HepG2 (cell line): Measurements from ENCODE around the gene FNIP2. TPM values are rescaled to one million over a fixed set of nuclear protein-coding genes. Genes with fewer than 3 reads are reported as not detected.
A peak's percentile ranks its signal among the peaks of the same experiment; 100 is the strongest.

Experiments
- AKNA ChIP-seq: sonication (generic); formaldehyde crosslinking; IDR thresholded peaks from 2 replicates; pipeline ENCODE4 v1.4.0; 2020; ENCODE audit warnings: missing genetic modification reagents, borderline replicate concordance
- CENPX ChIP-seq: sonication (generic); formaldehyde crosslinking; IDR thresholded peaks from 2 replicates; pipeline ENCODE4 v1.9.0; 2021; ENCODE audit warnings: mild to moderate bottlenecking, missing genetic modification reagents, moderate library complexity
- GATAD1 ChIP-seq: IDR thresholded peaks from 2 replicates; pipeline ENCODE4 v1.6.1; 2016; ENCODE audit warnings: missing genetic modification reagents, missing compliant biosample characterization
- HNRNPLL ChIP-seq: fragments of 200-400 bp; formaldehyde crosslinking; IDR thresholded peaks from 2 replicates; pipeline ENCODE4 v1.6.1; 2017; ENCODE audit warnings: mild to moderate bottlenecking, low read depth, low read length; ENCODE audit not compliant: poor library complexity, severe bottlenecking
- KDM5B ChIP-seq: sonication (generic); formaldehyde crosslinking; IDR thresholded peaks from 2 replicates; pipeline ENCODE4 v1.4.0; 2020; ENCODE audit warnings: missing genetic modification reagents, mild to moderate bottlenecking, borderline replicate concordance
- PHF20 ChIP-seq: sonication (generic); formaldehyde crosslinking; IDR thresholded peaks from 2 replicates; pipeline ENCODE4 v1.5.0; 2020; ENCODE audit warnings: mild to moderate bottlenecking, missing genetic modification reagents
- POLR2AphosphoS2 ChIP-seq: IDR thresholded peaks from 2 replicates; pipeline ENCODE4 v1.6.1; 2011; ENCODE audit warnings: low read depth, low read length, improper control_type of control experiment
- POLR2AphosphoS5 ChIP-seq: IDR thresholded peaks from 2 replicates; pipeline ENCODE4 v1.6.1; 2012; ENCODE audit warnings: low read depth, low read length
- SAP130 ChIP-seq: IDR thresholded peaks from 2 replicates; pipeline ENCODE4 v1.6.1; 2016; ENCODE audit warnings: low read depth
- ZBTB42 ChIP-seq: sonication (generic); formaldehyde crosslinking; IDR thresholded peaks from 2 replicates; pipeline ENCODE4 v1.5.0; 2020; ENCODE audit warnings: mild to moderate bottlenecking, missing genetic modification reagents
- ZFP36L2 ChIP-seq: sonication (generic); formaldehyde crosslinking; IDR thresholded peaks from 2 replicates; pipeline ENCODE4 v1.4.0; 2020; ENCODE audit warnings: missing genetic modification reagents
- ZNF160 ChIP-seq: sonication (generic); formaldehyde crosslinking; IDR thresholded peaks from 2 replicates; pipeline ENCODE4 v1.8.0; 2022; ENCODE audit warnings: mild to moderate bottlenecking, inconsistent platforms, missing genetic modification reagents
- ZNF556 ChIP-seq: sonication (generic); formaldehyde crosslinking; IDR thresholded peaks from 2 replicates; pipeline ENCODE4 v1.4.0; 2020; ENCODE audit warnings: mild to moderate bottlenecking, missing genetic modification reagents, borderline replicate concordance
- ZNF646 ChIP-seq: sonication (generic); formaldehyde crosslinking; IDR thresholded peaks from 2 replicates; pipeline ENCODE4 v1.9.0; 2021; ENCODE audit warnings: mild to moderate bottlenecking, missing genetic modification reagents
- polyA plus RNA-seq, 8 experiments: library from polyadenylated mRNA; depleted of rRNA in 3 of 8; stranded (reverse) in 7 of 8; unstranded in 1 of 8; fragments of >200 nt; fragmentation: Illumina TruSeq in 4 of 8; extraction: Trizol in 4 of 8; gene quantifications; 2 replicates each; pipeline versions ENCODE4 v1.2.1 to v1.2.3, GENCODE V29; 2011 to 2016; ENCODE audit warnings: low read depth in 4 of 8, missing spikeins in 1 of 8, mixed read lengths in 1 of 8; ENCODE audit not compliant: insufficient read depth in 1 of 8
- total RNA-seq, 5 experiments: library from RNA; depleted of rRNA; stranded (reverse); fragments of >200 nt; fragmentation: Illumina TruSeq; extraction: Trizol; gene quantifications; 2 replicates each; pipeline ENCODE4 v1.2.3, GENCODE V29; 2016; ENCODE audit warnings: low read depth in 1 of 5
- TF ChIP-seq, protein P1 (sequence below): sonication (generic); formaldehyde crosslinking; IDR thresholded peaks from 2 replicates; pipeline ENCODE4 v1.5.1; 2020; ENCODE audit warnings: missing genetic modification reagents, mild to moderate bottlenecking, borderline replicate concordance
- TF ChIP-seq, protein P2 (sequence below): sonication (generic); formaldehyde crosslinking; IDR thresholded peaks from 2 replicates; pipeline ENCODE4 v1.8.0; 2022; ENCODE audit warnings: missing genetic modification reagents, mild to moderate bottlenecking, inconsistent platforms, borderline replicate concordance

FNIP2 gene
- total and polyA plus RNA-seq, 2 of the 13 experiments (the other 11 are each of a cell fraction or from before 2014, with no cell fraction given), result 15.5 to 21.0 TPM

DNA sequence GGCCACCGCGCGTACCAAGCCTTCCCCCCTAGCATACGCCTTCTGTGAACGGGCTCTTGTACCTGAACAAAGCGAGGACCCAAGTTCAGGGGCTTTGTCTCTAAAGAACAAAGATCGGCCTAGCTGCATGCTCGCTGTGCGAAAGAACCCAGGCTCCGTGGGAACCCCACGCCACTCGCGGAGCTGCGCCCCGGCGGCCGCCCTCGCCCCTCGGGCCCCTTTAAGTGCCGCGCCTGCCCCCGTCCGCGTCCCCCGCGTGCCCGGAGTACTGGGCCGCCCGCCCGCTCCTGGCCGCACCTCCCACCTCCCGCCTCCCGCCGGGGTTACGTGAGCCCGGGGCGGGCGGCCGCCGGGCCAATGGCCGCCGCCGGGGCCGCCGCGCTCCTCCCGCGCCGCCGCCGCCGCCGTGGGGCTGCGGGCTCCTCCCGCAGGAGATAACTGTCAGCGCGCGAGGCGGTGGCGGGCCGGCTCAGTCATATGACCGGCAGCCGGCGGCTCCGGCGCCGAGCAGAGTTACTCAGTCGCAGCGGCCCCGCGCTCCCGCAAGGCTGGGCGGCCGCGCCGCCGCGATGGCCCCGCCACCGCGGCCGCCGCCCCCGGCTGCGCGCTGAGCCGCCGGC, at the start of gene FNIP2 (continued):
- TF ChIP-seq ZNF646 (CRISPR knock-in tag), result peak; percentile 25; the same call in 1 of the 2 replicates
- TF ChIP-seq ZFP36L2 (CRISPR knock-in tag), result no peak
- no peak for TF ChIP-seq ZBTB42 (CRISPR knock-in tag)
- TF ChIP-seq, protein P1, sequence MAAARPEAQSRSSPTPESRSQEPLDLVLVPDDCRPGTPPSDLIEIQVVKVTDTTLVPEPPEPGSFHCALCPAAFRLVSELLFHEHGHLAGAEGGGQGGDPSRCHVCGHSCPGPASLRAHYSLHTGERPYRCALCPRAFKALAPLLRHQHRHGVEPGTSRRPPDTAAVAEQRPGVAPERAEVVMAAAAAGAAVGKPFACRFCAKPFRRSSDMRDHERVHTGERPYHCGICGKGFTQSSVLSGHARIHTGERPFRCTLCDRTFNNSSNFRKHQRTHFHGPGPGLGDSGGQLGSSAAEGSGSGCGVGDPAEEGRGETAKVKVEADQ (CRISPR knock-in tag), result no peak
- TF ChIP-seq, protein P2, sequence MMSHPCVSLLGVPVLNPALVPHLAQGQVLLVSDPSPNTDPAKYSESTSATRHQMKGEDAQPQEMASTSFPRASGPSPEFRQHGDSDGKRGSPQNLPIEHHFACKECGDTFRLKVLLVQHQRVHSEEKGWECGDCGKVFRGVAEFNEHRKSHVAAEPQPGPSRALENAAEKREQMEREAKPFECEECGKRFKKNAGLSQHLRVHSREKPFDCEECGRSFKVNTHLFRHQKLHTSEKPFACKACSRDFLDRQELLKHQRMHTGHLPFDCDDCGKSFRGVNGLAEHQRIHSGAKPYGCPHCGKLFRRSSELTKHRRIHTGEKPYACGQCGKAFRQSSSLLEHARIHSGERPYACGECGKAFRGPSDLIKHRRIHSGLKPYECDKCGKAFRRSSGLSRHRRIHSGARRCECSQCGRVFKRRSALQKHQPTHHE (CRISPR knock-in tag), result no peak
- TF ChIP-seq KDM5B (CRISPR knock-in tag), result peak; percentile 73; the same call in 1 of the 2 replicates
- peak; percentile 65 for TF ChIP-seq HNRNPLL
- TF ChIP-seq ZNF556 (CRISPR knock-in tag), result no peak
- TF ChIP-seq CENPX (CRISPR knock-in tag), result no peak
- peak; percentile 54; the same call in 1 of the 2 replicates for TF ChIP-seq ZNF160 (CRISPR knock-in tag)
- TF ChIP-seq GATAD1 (CRISPR knock-in tag), result peak; percentile 33; the same call in 1 of the 2 replicates
- peak; percentile 43; the same call in 1 of the 2 replicates for TF ChIP-seq PHF20 (CRISPR knock-in tag)
- TF ChIP-seq SAP130 (CRISPR knock-in tag), result peak; percentile 67
- no peak for TF ChIP-seq POLR2AphosphoS2
- no peak for TF ChIP-seq AKNA (CRISPR knock-in tag)
- TF ChIP-seq POLR2AphosphoS5, result peak; percentile 64
